Jurkat, Clone E6-1 (cell line): Measurements from ENCODE around the gene SRSF8. TPM values are rescaled to one million over a fixed set of nuclear protein-coding genes. Genes with fewer than 3 reads are reported as not detected.
"Not testable (repeated sequence)": the region's sequence is repeated elsewhere in the genome, so short reads cannot be mapped to it uniquely, and the experiment has no call there.

ENCODE experiments used
- DNase-seq: peaks from one replicate; pipeline ENCODE4 v3.0.0-alpha.2; 2011; ENCODE audit warnings: low read depth, low spot score
- H3K4me3 ChIP-seq: 2 replicates; pipeline ENCODE4 v1.5.1; 2011; ENCODE audit warnings: mild to moderate bottlenecking, low read length, control low read depth, moderate library complexity
- polyA plus RNA-seq: library from polyadenylated mRNA; unstranded; fragments of >200 nt; gene quantifications from one replicate; pipeline ENCODE4 v1.2.1, GENCODE V29; 2012; ENCODE audit warnings: missing spikeins; ENCODE audit not compliant: insufficient read length, insufficient read depth

Gene SRSF8
- polyA plus RNA-seq: 41.1 TPM

DNA sequence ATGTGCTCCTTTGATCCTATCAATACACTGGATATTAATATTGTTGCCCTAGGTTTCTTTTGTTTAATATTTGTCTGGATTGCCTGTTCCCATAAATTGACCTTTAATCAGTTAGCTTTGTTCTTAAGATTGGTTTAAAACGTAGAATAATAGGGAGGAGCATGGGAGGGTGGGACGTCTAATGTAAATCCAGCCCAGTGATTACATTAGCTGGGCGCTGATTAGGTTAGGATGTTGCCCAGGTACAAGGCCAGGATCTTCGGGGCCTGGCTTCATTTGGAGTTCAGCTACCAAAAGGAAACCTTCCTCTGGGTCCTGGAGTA, at the start of gene SRSF8:
SRSF8 (plus strand) TSS at position 204 of the 323 bp plus-strand sequence. CDS start 308 bp downstream, outside the sequence.
- DNase-seq: no peak
- H3K4me3 ChIP-seq: peak within 1 kb of the TSS; percentile 86

DNA sequence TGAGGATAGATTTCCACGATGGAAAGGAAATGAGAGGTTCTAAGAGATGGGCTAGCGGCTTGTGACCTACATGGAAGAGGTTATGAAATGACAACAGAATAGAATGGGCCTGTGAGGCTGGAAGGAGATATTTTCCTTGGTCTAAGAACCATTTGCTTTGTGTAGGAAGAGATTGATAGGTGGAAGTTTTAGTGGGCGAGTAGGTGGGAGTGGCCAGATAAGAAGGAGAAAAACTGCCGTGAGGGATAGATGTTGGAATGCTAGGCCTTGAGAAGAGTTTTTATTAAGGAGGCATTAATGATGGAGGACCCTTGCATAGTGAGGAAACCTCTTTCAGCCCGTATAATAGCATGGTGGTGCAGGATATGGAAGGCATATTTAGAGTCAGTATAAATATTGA, 45.3 kb upstream of the SRSF8 start:
- H3K4me3 ChIP-seq, DNase-seq: not testable (repeated sequence)

GRCh38 chr11:95024958-95025357, 41.8 kb upstream of the SRSF8 start, which contains the start of gene KDM4E:
Gene KDM4E, plus strand, starts transcription at chr11:95025258. Its CDS starts 300 bp downstream, at chr11:95025558.
- no peak within 1 kb of the TSS for H3K4me3 ChIP-seq
- DNase-seq: no peak

DNA sequence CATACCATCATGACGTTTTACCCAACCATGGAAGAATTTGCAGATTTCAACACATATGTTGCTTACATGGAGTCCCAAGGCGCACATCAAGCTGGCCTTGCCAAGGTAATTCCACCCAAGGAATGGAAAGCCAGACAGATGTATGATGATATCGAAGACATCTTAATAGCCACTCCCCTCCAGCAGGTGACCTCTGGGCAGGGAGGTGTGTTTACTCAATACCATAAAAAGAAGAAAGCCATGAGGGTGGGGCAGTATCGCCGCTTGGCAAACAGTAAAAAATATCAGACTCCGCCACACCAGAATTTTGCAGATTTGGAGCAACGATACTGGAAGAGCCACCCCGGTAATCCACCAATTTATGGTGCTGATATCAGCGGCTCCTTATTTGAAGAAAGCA, 41.1 kb upstream of the SRSF8 start:
- not testable (repeated sequence) for H3K4me3 ChIP-seq, DNase-seq

- H3K4me3 ChIP-seq: no peak overlapping the region
- DNase-seq: no peak
Observed at GRCh38 chr11:95028357-95028756, 38.4 kb upstream of the SRSF8 start.

GRCh38 chr11:95033051-95033450, 33.7 kb upstream of the SRSF8 start:
- H3K4me3 ChIP-seq: no peak overlapping the region
- DNase-seq: no peak

DNA sequence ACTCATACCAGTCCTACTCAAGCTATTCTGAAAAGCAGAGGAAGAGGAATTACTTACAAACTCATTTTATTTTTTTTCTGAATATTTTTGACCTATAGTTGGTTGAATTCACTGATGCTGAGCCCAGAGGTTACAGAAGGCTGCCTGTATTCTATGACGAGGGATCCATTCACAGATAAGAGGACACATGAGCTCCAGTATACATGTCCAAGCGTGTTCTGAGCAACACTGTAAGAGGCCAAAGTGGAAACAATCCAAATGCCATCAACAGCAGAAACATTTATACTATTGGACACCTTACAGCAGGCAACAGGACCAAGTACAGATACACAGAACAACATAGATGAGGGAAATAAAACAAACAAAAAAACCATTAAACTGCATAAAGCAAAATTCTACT, 31.4 kb upstream of the SRSF8 start:
- no peak overlapping the region for H3K4me3 ChIP-seq
- DNase-seq: no peak

DNA sequence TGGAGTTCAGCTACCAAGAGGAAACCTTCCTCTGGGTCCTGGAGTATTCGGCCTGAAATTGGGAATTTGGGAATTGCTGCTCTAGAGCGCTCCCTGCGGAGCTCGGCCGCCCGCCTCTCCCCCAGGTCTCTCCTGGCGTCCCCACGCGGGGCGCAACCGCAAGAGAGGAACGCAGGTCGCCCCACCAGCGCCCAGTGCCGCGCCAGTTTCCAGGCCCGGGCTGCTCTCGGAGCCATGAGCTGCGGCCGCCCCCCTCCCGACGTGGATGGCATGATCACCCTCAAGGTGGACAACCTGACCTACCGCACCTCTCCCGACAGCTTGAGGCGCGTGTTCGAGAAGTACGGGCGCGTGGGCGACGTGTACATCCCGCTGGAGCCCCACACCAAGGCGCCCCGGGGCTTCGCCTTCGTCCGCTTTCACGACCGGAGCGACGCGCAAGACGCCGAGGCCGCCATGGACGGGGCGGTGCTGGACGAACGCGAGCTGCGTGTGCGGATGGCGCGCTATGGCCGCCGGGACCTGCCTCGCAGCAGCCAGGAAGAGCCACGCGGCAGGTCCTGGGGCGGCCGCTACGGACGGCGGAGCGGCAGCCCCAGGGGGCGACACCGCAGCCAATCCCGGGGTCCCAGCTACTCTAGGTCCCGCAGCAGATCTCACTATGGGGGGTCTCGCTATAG, 29.2 kb upstream of the SRSF8 start:
- DNase-seq, H3K4me3 ChIP-seq: not testable (repeated sequence)

DNA sequence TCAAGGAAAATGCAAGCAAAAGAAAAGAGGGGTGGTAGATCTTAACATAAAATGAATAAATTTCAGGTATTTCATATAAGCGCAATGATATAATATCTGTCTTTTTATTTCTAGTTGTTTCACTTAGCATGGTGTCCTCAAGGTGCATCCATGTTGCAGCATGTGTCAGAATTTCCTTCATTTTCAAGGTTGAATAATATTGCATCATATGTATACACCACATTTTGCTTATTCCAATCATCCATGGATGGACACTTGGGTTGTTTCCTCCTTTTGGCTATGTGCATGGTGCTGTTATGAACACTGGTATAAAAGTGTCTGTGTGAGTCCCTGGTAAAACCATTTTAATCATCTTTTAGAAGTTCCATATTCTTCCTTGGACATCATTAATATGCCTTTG, 24.5 kb upstream of the SRSF8 start:
- no peak overlapping the region for H3K4me3 ChIP-seq
- no peak for DNase-seq

GRCh38 chr11:95042906-95043305, 23.8 kb upstream of the SRSF8 start:
- no peak overlapping the region for H3K4me3 ChIP-seq
- no peak for DNase-seq

DNA sequence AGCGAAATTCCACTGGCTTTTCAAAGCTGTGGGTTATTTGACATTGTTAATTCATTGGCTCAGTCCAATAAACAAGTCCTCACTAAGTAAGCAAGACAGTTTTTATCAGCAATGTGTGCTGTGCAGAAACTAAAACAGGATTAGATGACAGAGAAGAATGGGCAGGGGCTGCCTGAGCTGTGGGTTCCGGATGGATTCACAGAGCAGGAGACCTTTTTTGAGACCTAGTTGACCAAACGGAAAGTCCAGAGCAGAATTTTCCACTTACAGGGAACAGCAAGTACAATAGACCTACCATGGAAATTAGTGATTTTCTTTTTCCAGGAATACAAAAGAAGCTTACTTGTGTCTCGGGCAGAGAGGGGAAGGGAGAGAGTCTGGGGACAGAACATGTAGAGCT, 22.7 kb upstream of the SRSF8 start:
- DNase-seq: no peak
- H3K4me3 ChIP-seq: no peak overlapping the region

GRCh38 chr11:95045812-95046211, 20.9 kb upstream of the SRSF8 start:
- H3K4me3 ChIP-seq: no peak overlapping the region
- no peak for DNase-seq

- H3K4me3 ChIP-seq, DNase-seq: not testable (repeated sequence)
Observed at GRCh38 chr11:95049122-95049521, 17.6 kb upstream of the SRSF8 start, which contains the start of gene KDM4F. Gene KDM4F, plus strand, starts transcription at chr11:95049422.

- no peak for DNase-seq
- no peak overlapping the region for H3K4me3 ChIP-seq
Observed at GRCh38 chr11:95050595-95051202, 16.0 kb upstream of the SRSF8 start.

GRCh38 chr11:95054356-95054755, 12.4 kb upstream of the SRSF8 start:
- no peak for DNase-seq
- no peak overlapping the region for H3K4me3 ChIP-seq

DNA sequence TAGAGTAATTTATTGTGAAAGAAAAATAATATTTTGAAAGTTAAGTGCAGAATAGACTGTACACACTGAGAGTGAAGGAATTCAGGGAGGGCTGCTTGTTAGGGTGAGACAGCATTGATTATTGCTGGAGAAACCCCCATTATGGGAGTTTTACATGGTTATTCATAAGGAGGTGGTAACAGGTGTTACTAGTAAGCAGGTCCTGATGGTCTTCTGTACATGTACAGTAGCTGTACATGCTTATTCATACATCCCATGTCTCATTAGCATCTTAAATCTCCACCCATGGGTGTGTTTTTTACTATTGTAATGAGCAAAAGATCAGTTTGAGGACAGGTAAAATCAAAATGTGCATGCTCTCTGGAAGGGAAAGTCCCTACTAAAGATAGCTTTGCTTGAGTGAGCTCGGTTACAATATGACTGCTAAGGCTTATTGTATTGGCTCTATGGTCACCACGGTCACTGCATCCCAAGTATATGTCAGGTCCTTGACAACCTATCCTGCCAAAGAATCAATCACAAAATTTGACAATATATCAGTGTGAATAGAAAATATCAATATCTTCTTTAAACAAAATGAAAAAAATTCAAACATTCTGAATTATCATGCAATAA, 11.3 kb upstream of the SRSF8 start:
- no peak overlapping the region for H3K4me3 ChIP-seq
- DNase-seq: no peak

GRCh38 chr11:95057959-95058358, 8.8 kb upstream of the SRSF8 start:
- no peak for DNase-seq
- H3K4me3 ChIP-seq: no peak overlapping the region

DNA sequence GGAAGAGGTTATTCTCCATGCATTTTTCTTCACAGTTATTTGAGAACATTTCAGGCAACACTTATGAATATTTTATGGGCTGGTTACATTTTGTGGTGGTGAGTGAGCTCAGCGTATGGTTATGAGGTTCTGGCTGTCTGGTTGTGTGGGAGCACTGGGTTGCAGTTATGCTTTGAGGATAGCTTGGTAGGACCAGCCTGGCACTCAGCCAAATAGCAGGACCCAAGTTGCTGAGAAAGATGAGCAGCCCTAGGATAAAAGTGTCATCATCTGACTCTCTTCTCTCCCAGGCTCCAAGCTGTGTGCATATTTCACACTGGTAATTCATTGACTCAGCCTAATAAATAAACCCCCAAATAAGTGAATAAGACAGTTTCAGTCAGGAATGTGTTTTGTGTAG, 8.1 kb upstream of the SRSF8 start:
- DNase-seq: no peak
- no peak overlapping the region for H3K4me3 ChIP-seq

DNA sequence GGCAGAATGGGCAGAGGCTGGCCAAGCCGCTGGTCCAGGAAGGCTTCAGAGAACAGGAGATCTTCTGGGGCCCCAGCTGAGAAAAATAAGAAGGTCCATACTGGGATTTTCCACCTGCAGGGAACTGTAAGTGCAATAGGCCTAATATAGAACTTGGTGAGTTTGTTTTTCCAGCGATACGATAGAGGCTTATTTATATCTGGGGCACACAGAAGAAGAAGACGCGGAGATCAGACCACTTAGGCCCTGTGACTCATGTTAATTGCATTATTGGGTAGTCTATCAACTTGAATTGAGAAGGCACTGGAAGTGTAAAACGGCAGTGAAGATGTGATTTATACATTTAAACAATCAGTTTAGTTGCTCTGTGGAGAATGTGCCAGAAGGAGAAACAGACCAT, 7.7 kb upstream of the SRSF8 start:
- no peak for DNase-seq
- H3K4me3 ChIP-seq: no peak overlapping the region

DNA sequence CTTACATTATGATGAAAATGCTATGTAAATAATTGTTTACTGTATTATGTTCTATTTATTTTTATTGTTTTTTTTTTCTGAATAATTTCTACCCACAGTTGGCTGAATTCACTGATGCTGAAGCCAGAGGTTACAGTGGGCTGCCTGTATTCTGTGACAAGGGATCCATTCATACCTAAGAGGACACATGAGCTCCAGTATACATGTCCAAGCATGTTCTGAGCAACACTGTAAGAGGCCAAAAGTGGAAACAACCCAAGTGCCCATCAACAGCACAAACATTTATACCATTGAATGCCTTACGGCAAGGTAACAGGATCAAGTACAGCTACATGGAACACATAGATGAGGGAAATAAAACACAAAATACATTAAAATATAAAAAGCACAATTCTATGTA, 1.4 kb upstream of the SRSF8 start:
- no peak for DNase-seq
- no peak overlapping the region for H3K4me3 ChIP-seq
